K562 (cell line): ENCODE measurements around the gene WNT11. TPM values are rescaled to one million over a fixed set of nuclear protein-coding genes. Genes with fewer than 3 reads are reported as not detected.

Source experiments
- ATAC-seq: fragments of 200-7000 bp; cut with Tn5 transposase; 3 replicates; pipeline ENCODE4 v1.9.1; 2020; ENCODE audit warnings: moderate library complexity
- BruUV-seq: library from RNA; stranded (reverse); fragments of 400-500 nt; replicated peaks from 2 replicates; lab custom pipeline; 2021; lab: Mats Ljungman, UMichigan
- CTCF ChIA-PET: fragments of 300-600 bp; formaldehyde crosslinking; extraction: SDS; loops from one replicate; lab custom pipeline; 2021; ENCODE audit warnings: low intra/inter-chr PET ratio; lab: Yijun Ruan, JAX
- POLR2A ChIA-PET: fragments of 300-600, 350-650 bp; sonication (Branson Sonifier 250); formaldehyde crosslinking; extraction: SDS; loops from one replicate; lab custom pipeline; 2021; ENCODE audit warnings: antibody characterized with exemption, inconsistent platforms; lab: Yijun Ruan, JAX
- DNase-seq, 4 experiments: peaks; one replicate each; pipeline versions ENCODE4 v3.0.0 to v3.0.0-alpha.2; 2011 to 2018; ENCODE audit warnings: low spot score in 3 of 4, mixed read lengths in 3 of 4; ENCODE audit errors: extremely low read depth in 1 of 4
- FAIRE-seq: peaks from 2 replicates; lab custom pipeline; 2011; peaks lifted over from hg19 to GRCh38; lab: Jason Lieb, UNC
- H2AFZ ChIP-seq: 2 replicates; pipeline ENCODE4 v1.6.0; 2011; ENCODE audit warnings: low read depth, low read length, control low read depth, inconsistent platforms
- H3K27ac ChIP-seq: fragments of 200-600 bp; 3 replicates; pipeline ENCODE4 v1.8.0; 2011; ENCODE audit warnings: low read depth, mild to moderate bottlenecking, control low read depth, inconsistent platforms, low read length, moderate library complexity, mixed read lengths; ENCODE audit errors: extremely low read depth
- H3K27me3 ChIP-seq, 2 experiments: fragments of 300-600 bp in 1 of 2; 2 replicates in 1 of 2; 3 replicates in 1 of 2; pipeline versions ENCODE4 v1.6.0 to v1.8.0; 2011; ENCODE audit warnings: inconsistent platforms in 2 of 2, low read length in 2 of 2, mild to moderate bottlenecking in 1 of 2, mixed read lengths in 1 of 2, moderate library complexity in 1 of 2; ENCODE audit not compliant: control insufficient read depth in 2 of 2, insufficient read depth in 2 of 2
- H3K36me3 ChIP-seq: fragments of 300-600 bp; 3 replicates; pipeline ENCODE4 v1.8.0; 2011; ENCODE audit warnings: mild to moderate bottlenecking, low read length, inconsistent platforms; ENCODE audit not compliant: control insufficient read depth, insufficient read depth
- H3K4me1 ChIP-seq, 2 experiments: fragments of 200-600 bp in 1 of 2; replicated peaks in 1 of 2; 2 replicates in 1 of 2; 3 replicates in 1 of 2; pipeline versions ENCODE4 v1.5.1 to v1.8.0; 2011; ENCODE audit warnings: inconsistent platforms in 2 of 2, low read length in 2 of 2, mild to moderate bottlenecking in 1 of 2, mixed read lengths in 1 of 2, moderate library complexity in 1 of 2; ENCODE audit not compliant: control insufficient read depth in 2 of 2, insufficient read depth in 2 of 2
- H3K4me2 ChIP-seq: 2 replicates; pipeline ENCODE4 v1.6.1; 2011; ENCODE audit warnings: low read length, control low read depth, inconsistent platforms, mixed read lengths; ENCODE audit not compliant: insufficient read depth
- H3K4me3 ChIP-seq: fragments of 200-600 bp; sonication (generic), shearing (Covaris generic); 2 replicates; pipeline ENCODE4 v1.5.1; 2016; ENCODE audit warnings: control low read depth, inconsistent platforms
- H3K79me2 ChIP-seq: fragments of 200-600 bp; 3 replicates; pipeline ENCODE4 v1.8.0; 2011; ENCODE audit warnings: low read length, inconsistent platforms; ENCODE audit not compliant: control insufficient read depth, insufficient read depth
- H3K9ac ChIP-seq, 2 experiments: 2 replicates each; pipeline versions ENCODE4 v1.6.0 to v1.6.1; 2011; ENCODE audit warnings: low read depth in 2 of 2, low read length in 2 of 2, control low read depth in 1 of 2, inconsistent platforms in 1 of 2, mild to moderate bottlenecking in 1 of 2, mixed read lengths in 1 of 2; ENCODE audit not compliant: insufficient read depth in 1 of 2
- H3K9me1 ChIP-seq: one replicate; pipeline ENCODE4 v1.6.0; 2011; ENCODE audit warnings: inconsistent platforms, mild to moderate bottlenecking, low read length, moderate library complexity; ENCODE audit not compliant: control insufficient read depth, insufficient read depth
- H3K9me3 ChIP-seq: replicated peaks from 2 replicates; pipeline ENCODE4 v1.5.1; 2011; ENCODE audit warnings: low read depth, low read length, inconsistent platforms; ENCODE audit not compliant: control insufficient read depth, insufficient read depth
- H4K20me1 ChIP-seq: replicated peaks from 2 replicates; pipeline ENCODE4 v1.6.1; 2011; ENCODE audit warnings: low read length, inconsistent platforms, mixed read lengths; ENCODE audit not compliant: control insufficient read depth, insufficient read depth
- DACH1 ChIP-seq: fragments of 450-650 bp; IDR thresholded peaks from 2 replicates; pipeline ENCODE4 v1.6.1; 2018; ENCODE audit not compliant: partially characterized antibody
- EGR1 ChIP-seq: fragments of 450-650 bp; conservative IDR thresholded peaks from 2 replicates; pipeline ENCODE4 v1.6.1; 2017; ENCODE audit warnings: mild to moderate bottlenecking
- KLF13 ChIP-seq: fragments of 450-650 bp; IDR thresholded peaks from 2 replicates; pipeline ENCODE4 v1.6.1; 2016; ENCODE audit warnings: missing genetic modification characterization, low read depth, mild to moderate bottlenecking, missing compliant biosample characterization, moderate library complexity, borderline replicate concordance
- MAFG ChIP-seq: fragments of 450-650 bp; conservative IDR thresholded peaks from 2 replicates; pipeline ENCODE4 v1.6.1; 2016; ENCODE audit warnings: missing genetic modification characterization, missing compliant biosample characterization
- MYC ChIP-seq, 2 experiments: fragments of 250-450 bp in 1 of 2; sonication (Bioruptor Pico) in 1 of 2; IDR thresholded peaks; 2 replicates each; pipeline versions ENCODE4 v1.5.1 to v1.6.1; 2012 to 2021; ENCODE audit warnings: low read depth in 2 of 2, borderline replicate concordance in 1 of 2, improper control_type of control experiment in 1 of 2, low read length in 1 of 2, mild to moderate bottlenecking in 1 of 2, moderate library complexity in 1 of 2
- SIRT6 ChIP-seq: IDR thresholded peaks from one replicate; pipeline ENCODE4 v1.6.1; 2012; ENCODE audit warnings: low read depth, mild to moderate bottlenecking, control low read depth, inconsistent platforms, low read length, moderate library complexity
- TFAP4 ChIP-seq: sonication (generic); formaldehyde crosslinking; IDR thresholded peaks from 2 replicates; pipeline ENCODE4 v1.8.0; 2022; ENCODE audit warnings: missing genetic modification reagents, mild to moderate bottlenecking, moderate library complexity, borderline replicate concordance
- ZBTB7A ChIP-seq: IDR thresholded peaks from 2 replicates; pipeline ENCODE4 v1.6.1; 2011; ENCODE audit warnings: low read depth, mild to moderate bottlenecking, low read length, moderate library complexity, borderline replicate concordance; ENCODE audit not compliant: control insufficient read depth
- WGBS: fragments of 100-300 bp; shearing (Covaris generic); methylation state at CpG from one replicate; pipeline ENCODE4 v1.1.6; 2016; ENCODE audit warnings: low coverage, mixed read lengths; ENCODE audit not compliant: insufficient coverage; ENCODE audit errors: missing lambda C conversion rate; 5-methylcytosine and 5-hydroxymethylcytosine counted together
- in situ Hi-C: fragments of 300-500 bp; cut with MboI; formaldehyde crosslinking; loops from 4 replicates; pipeline ENCODE4 v1.15.0; 2018; ENCODE audit warnings: inconsistent platforms, mixed read lengths
- intact Hi-C: fragments of 100-400 bp; cut with micrococcal nuclease; formaldehyde crosslinking; loops from 2 replicates; pipeline ENCODE4 v1.14.2; 2022
- polyA plus RNA-seq, 8 experiments: library from polyadenylated mRNA; depleted of rRNA in 4 of 8; stranded (reverse) in 5 of 8; unstranded in 3 of 8; fragments of >200 nt; fragmentation: Nextera tagmentation in 2 of 8; fragmentation: Illumina TruSeq in 1 of 8; extraction: Ambion mirVana in 2 of 8; extraction: Trizol in 1 of 8; gene quantifications; 2 replicates each; pipeline versions ENCODE4 v1.2.1 to v1.2.3, GENCODE V29; 2011 to 2014; ENCODE audit warnings: inconsistent platforms in 1 of 8, missing spikeins in 1 of 8
- total RNA-seq, 7 experiments: library from RNA; depleted of rRNA in 6 of 7; stranded (reverse); fragments of >200 nt in 6 of 7; fragmentation: Illumina TruSeq in 2 of 7; extraction: Trizol in 2 of 7; gene quantifications; 2 replicates each; pipeline versions ENCODE4 v1.2.1 to v1.2.3, GENCODE V29; 2011 to 2021; ENCODE audit warnings: low replicate concordance in 1 of 7
- TF ChIP-seq, protein P1 (sequence below): sonication (generic); formaldehyde crosslinking; IDR thresholded peaks from 2 replicates; pipeline ENCODE4 v1.9.0; 2022; ENCODE audit warnings: mild to moderate bottlenecking, missing genetic modification reagents
- TF ChIP-seq, protein P2 (sequence below): sonication (generic); formaldehyde crosslinking; IDR thresholded peaks from 2 replicates; pipeline ENCODE4 v1.8.0; 2022; ENCODE audit warnings: mild to moderate bottlenecking, missing genetic modification reagents, borderline replicate concordance

Gene WNT11
- total and polyA plus RNA-seq, 9 of the 15 experiments (the other 6 are each of a cell fraction or from before 2014, with no cell fraction given), result 0.03 to 0.20 (median 0.09) TPM; not detected in 4

- TF ChIP-seq EGR1, result peak; percentile 54
- peak; percentile 26; the same call in 1 of the 2 replicates for TF ChIP-seq ZBTB7A
- TF ChIP-seq MYC (IDR thresholded peaks at IDR 0.05; ENCODE audit: low read depth, low read length), result 0 out of 2 replicates have a peak, but pooled peaks have one; percentile 26
- TF ChIP-seq MYC (CRISPR knock-in tag; IDR thresholded peaks at IDR 0.05; ENCODE audit: borderline replicate concordance, low read depth), result no peak
- TF ChIP-seq MAFG (tag), result no peak
- peak; percentile 88; the same call in 1 of the 2 replicates for TF ChIP-seq TFAP4 (CRISPR knock-in tag)
- TF ChIP-seq, protein P1, sequence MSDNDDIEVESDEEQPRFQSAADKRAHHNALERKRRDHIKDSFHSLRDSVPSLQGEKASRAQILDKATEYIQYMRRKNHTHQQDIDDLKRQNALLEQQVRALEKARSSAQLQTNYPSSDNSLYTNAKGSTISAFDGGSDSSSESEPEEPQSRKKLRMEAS (CRISPR knock-in tag), result peak; percentile 49; the same call in 1 of the 2 replicates
- no peak for TF ChIP-seq SIRT6
- TF ChIP-seq KLF13 (tag), result 0 out of 2 replicates have a peak, but pooled peaks have one; percentile 10
- peak; percentile 40 for TF ChIP-seq DACH1
- TF ChIP-seq, protein P2, sequence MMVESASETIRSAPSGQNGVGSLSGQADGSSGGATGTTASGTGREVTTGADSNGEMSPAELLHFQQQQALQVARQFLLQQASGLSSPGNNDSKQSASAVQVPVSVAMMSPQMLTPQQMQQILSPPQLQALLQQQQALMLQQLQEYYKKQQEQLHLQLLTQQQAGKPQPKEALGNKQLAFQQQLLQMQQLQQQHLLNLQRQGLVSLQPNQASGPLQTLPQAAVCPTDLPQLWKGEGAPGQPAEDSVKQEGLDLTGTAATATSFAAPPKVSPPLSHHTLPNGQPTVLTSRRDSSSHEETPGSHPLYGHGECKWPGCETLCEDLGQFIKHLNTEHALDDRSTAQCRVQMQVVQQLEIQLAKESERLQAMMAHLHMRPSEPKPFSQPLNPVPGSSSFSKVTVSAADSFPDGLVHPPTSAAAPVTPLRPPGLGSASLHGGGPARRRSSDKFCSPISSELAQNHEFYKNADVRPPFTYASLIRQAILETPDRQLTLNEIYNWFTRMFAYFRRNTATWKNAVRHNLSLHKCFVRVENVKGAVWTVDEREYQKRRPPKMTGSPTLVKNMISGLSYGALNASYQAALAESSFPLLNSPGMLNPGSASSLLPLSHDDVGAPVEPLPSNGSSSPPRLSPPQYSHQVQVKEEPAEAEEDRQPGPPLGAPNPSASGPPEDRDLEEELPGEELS (CRISPR knock-in tag), result no peak
- no TSS peak for BruUV-seq
- in situ Hi-C loops, result no loop called here
- Histone ChIP-seq H3K27ac (no peak overlapping the region), H3K9me3 (no peaks in the 10 kb centered on the region), H3K79me2 (no peaks in the 10 kb centered on the region), H3K27me3 (peaks cover 3 to 48% of the 10 kb centered on the region in 2 experiments; a peak in 3 of 5 replicates), H2AFZ (peak overlapping the region; percentile 89), H4K20me1 (no peaks in the 10 kb centered on the region), H3K4me1 (peaks cover under 1 to 23% of the 10 kb centered on the region in 2 experiments; a peak in 3 of 5 replicates), H3K4me3 (no peak overlapping the region), H3K4me2 (peak overlapping the region; percentile 54; the same call in 1 of the 2 replicates), H3K36me3 (no peaks in the 10 kb centered on the region), H3K9ac (no peak overlapping the region), H3K9me1 (no peaks in the 10 kb centered on the region)
- ATAC-seq (peak; percentile 78), DNase-seq (peak; percentile 46 to 73 (median 62)), FAIRE-seq (no peak)
- WGBS, result 12% methylated on average over 9 of the region's 9 CpGs
- intact Hi-C loops, result no loop called here
- POLR2A ChIA-PET, result interaction anchor here (0.7 to 2.0 kb wide), 2 partner anchors 8 to 9 kb away, joined by 3 to 9 read pairs; no protein-coding TSS in a partner anchor
- CTCF ChIA-PET, result no interaction called here
Measured at GRCh38 chr11:76193219-76193618, 13.1 kb downstream of the WNT11 start.
